ENCODE data around the gene ZFYVE9.

ZFYVE9 gene

DNA sequence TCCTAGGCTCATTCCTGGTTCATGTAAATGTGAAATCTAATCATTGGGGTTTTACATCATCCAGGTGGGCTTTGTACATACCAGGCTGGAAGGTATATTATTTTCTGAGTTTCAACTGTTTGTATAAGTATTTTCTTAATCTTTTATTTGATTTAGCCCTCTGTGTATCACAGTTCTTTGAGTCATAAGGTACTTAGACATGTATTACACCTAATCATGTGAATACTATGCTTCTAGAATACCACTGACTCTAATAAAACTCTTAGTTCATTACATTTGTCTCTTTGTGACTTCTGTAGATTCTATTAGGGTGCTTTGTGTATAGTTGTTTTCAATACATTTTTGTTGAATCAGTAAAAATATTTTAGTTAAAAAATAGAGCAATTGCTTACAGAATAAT, 92.8 kb downstream of the ZFYVE9 start:
- no peak for DNase-seq (ENCODE audit: low read depth)
- TF ChIP-seq, protein P1, sequence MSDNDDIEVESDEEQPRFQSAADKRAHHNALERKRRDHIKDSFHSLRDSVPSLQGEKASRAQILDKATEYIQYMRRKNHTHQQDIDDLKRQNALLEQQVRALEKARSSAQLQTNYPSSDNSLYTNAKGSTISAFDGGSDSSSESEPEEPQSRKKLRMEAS (IDR thresholded peaks at IDR 0.05; ENCODE audit: low read depth, low read length): no peak
- TF ChIP-seq POLR2A (IDR thresholded peaks at IDR 0.05; ENCODE audit: extremely low read depth, insufficient read length): no peak
- TF ChIP-seq, protein P2, sequence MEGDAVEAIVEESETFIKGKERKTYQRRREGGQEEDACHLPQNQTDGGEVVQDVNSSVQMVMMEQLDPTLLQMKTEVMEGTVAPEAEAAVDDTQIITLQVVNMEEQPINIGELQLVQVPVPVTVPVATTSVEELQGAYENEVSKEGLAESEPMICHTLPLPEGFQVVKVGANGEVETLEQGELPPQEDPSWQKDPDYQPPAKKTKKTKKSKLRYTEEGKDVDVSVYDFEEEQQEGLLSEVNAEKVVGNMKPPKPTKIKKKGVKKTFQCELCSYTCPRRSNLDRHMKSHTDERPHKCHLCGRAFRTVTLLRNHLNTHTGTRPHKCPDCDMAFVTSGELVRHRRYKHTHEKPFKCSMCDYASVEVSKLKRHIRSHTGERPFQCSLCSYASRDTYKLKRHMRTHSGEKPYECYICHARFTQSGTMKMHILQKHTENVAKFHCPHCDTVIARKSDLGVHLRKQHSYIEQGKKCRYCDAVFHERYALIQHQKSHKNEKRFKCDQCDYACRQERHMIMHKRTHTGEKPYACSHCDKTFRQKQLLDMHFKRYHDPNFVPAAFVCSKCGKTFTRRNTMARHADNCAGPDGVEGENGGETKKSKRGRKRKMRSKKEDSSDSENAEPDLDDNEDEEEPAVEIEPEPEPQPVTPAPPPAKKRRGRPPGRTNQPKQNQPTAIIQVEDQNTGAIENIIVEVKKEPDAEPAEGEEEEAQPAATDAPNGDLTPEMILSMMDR (IDR thresholded peaks at IDR 0.05; ENCODE audit: low read depth, low read length): no peak
- TF ChIP-seq MYC (IDR thresholded peaks at IDR 0.05; ENCODE audit: low read depth, low read length): no peak

GRCh38 chr1:52235646-52236045, 93.8 kb downstream of the ZFYVE9 start:
- no peak overlapping the region for H3K4me3 ChIP-seq (ENCODE audit: low read depth, low read length)
- TF ChIP-seq POLR2A (IDR thresholded peaks at IDR 0.05; ENCODE audit: extremely low read depth, insufficient read length) (no peak), MYC (IDR thresholded peaks at IDR 0.05; ENCODE audit: low read depth, low read length) (no peak)
- TF ChIP-seq, protein P2 (IDR thresholded peaks at IDR 0.05; ENCODE audit: low read depth, low read length): no peak
- TF ChIP-seq, protein P1 (IDR thresholded peaks at IDR 0.05; ENCODE audit: low read depth, low read length): no peak
- DNase-seq (ENCODE audit: low read depth): no peak

More for the DNA sequence above, 92.8 kb downstream of the ZFYVE9 start:
- no peak overlapping the region for H3K4me3 ChIP-seq (ENCODE audit: low read depth, low read length)

DNA sequence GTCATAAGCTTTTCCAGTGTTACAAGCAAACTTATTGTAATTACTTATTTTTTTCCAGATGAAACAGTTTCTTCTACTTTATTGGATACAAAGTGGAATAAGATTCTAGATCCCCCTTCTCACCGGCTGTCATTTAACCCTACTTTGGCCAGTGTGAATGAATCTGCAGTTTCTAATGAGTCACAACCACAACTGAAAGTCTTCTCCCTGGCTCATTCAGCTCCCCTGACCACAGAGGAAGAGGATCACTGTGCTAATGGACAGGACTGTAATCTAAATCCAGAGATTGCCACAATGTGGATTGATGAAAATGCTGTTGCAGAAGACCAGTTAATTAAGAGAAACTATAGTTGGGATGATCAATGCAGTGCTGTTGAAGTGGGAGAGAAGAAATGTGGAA, 95.5 kb downstream of the ZFYVE9 start:
- no peak overlapping the region for H3K4me3 ChIP-seq (ENCODE audit: low read depth, low read length)
- peak; percentile 82 for DNase-seq (ENCODE audit: low read depth)
- TF ChIP-seq, protein P2 (IDR thresholded peaks at IDR 0.05; ENCODE audit: low read depth, low read length): no peak
- 0 out of 2 replicates have a peak, but pooled peaks have one; percentile 17 for TF ChIP-seq MYC (IDR thresholded peaks at IDR 0.05; ENCODE audit: low read depth, low read length)

DNA sequence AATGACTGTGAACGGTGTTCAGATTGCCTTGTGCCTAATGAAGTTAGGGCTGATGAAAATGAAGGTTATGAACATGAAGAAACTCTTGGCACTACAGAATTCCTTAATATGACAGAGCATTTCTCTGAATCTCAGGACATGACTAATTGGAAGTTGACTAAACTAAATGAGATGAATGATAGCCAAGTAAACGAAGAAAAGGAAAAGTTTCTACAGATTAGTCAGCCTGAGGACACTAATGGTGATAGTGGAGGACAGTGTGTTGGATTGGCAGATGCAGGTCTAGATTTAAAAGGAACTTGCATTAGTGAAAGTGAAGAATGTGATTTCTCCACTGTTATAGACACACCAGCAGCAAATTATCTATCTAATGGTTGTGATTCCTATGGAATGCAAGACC, 96.6 kb downstream of the ZFYVE9 start:
- DNase-seq (ENCODE audit: low read depth): no peak
- TF ChIP-seq, protein P1 (IDR thresholded peaks at IDR 0.05; ENCODE audit: low read depth, low read length): no peak
- TF ChIP-seq, protein P2 (IDR thresholded peaks at IDR 0.05; ENCODE audit: low read depth, low read length): no peak
- TF ChIP-seq MYC (IDR thresholded peaks at IDR 0.05; ENCODE audit: low read depth, low read length) (no peak), POLR2A (IDR thresholded peaks at IDR 0.05; ENCODE audit: extremely low read depth, insufficient read length) (no peak)
- no peak overlapping the region for H3K4me3 ChIP-seq (ENCODE audit: low read depth, low read length)

GRCh38 chr1:52238887-52239707, 97.2 kb downstream of the ZFYVE9 start:
- no peak overlapping the region for H3K4me3 ChIP-seq (ENCODE audit: low read depth, low read length)
- TF ChIP-seq MYC (IDR thresholded peaks at IDR 0.05; ENCODE audit: low read depth, low read length) (no peak), POLR2A (IDR thresholded peaks at IDR 0.05; ENCODE audit: extremely low read depth, insufficient read length) (no peak)
- TF ChIP-seq, protein P1 (IDR thresholded peaks at IDR 0.05; ENCODE audit: low read depth, low read length): no peak
- TF ChIP-seq, protein P2 (IDR thresholded peaks at IDR 0.05; ENCODE audit: low read depth, low read length): no peak
- peak; percentile 31 for DNase-seq (ENCODE audit: low read depth)

Data from NB4 (cell line).